WTC11 (cell line): ENCODE data around the gene NELFCD. TPM values are rescaled to one million over a fixed set of nuclear protein-coding genes. Genes with fewer than 3 reads are reported as not detected.

Source experiments
- ATAC-seq: fragments of 200-7000 bp; cut with Tn5 transposase; 2 replicates; pipeline ENCODE4 v1.10.0; 2021; ENCODE audit warnings: mild to moderate bottlenecking, moderate library complexity
- CTCF ChIA-PET: fragments of 300-600 bp; sonication (Branson Sonifier 250); formaldehyde crosslinking; loops from one replicate; lab custom pipeline; 2021; ENCODE audit warnings: antibody characterized with exemption; lab: Charles Lee
- POLR2A ChIA-PET: fragments of 350-600 bp; sonication (Branson Sonifier 250); formaldehyde crosslinking; loops from one replicate; lab custom pipeline; 2021; ENCODE audit warnings: antibody characterized with exemption; lab: Charles Lee
- DNase-seq: peaks from one replicate; pipeline ENCODE4 v3.0.0; 2021; ENCODE audit warnings: low spot score
- H3K27ac Mint-ChIP-seq: 2 replicates; pipeline ENCODE4 v1.8.0; 2021; ENCODE audit warnings: mixed read lengths
- H3K27me3 Mint-ChIP-seq: 2 replicates; pipeline ENCODE4 v1.8.0; 2021; ENCODE audit warnings: low read depth, mild to moderate bottlenecking, moderate library complexity, mixed read lengths
- H3K36me3 Mint-ChIP-seq: 2 replicates; pipeline ENCODE4 v1.8.0; 2021; ENCODE audit warnings: mixed read lengths
- H3K4me1 Mint-ChIP-seq: 2 replicates; pipeline ENCODE4 v1.8.0; 2022; ENCODE audit warnings: mixed read lengths
- H3K4me3 Mint-ChIP-seq: 2 replicates; pipeline ENCODE4 v1.8.0; 2021; ENCODE audit warnings: mild to moderate bottlenecking, moderate library complexity, mixed read lengths
- H3K9me3 Mint-ChIP-seq: 2 replicates; pipeline ENCODE4 v1.8.0; 2021; ENCODE audit warnings: mixed read lengths
- AFF4 ChIP-seq: sonication (generic); formaldehyde crosslinking; IDR thresholded peaks from 2 replicates; pipeline ENCODE4 v1.8.1; 2023; ENCODE audit warnings: mild to moderate bottlenecking, missing genetic modification reagents, borderline replicate concordance
- CBFB ChIP-seq: sonication (generic); formaldehyde crosslinking; IDR thresholded peaks from 2 replicates; pipeline ENCODE4 v1.8.1; 2022; ENCODE audit warnings: mild to moderate bottlenecking, low read depth, missing genetic modification reagents
- CDX4 ChIP-seq: fragments of 250-450 bp; sonication (Bioruptor Pico); IDR thresholded peaks from 2 replicates; pipeline ENCODE4 v1.9.0; 2021; ENCODE audit warnings: moderate library complexity, mild to moderate bottlenecking, inconsistent platforms, borderline replicate concordance
- CREM ChIP-seq: sonication (generic); formaldehyde crosslinking; IDR thresholded peaks from 2 replicates; pipeline ENCODE4 v1.8.1; 2022; ENCODE audit warnings: mild to moderate bottlenecking, missing genetic modification reagents, moderate library complexity
- FOXK1 ChIP-seq: sonication (generic); formaldehyde crosslinking; IDR thresholded peaks from 2 replicates; pipeline ENCODE4 v1.8.0; 2022; ENCODE audit warnings: mild to moderate bottlenecking, moderate library complexity, missing genetic modification reagents
- NR3C1 ChIP-seq: sonication (generic); formaldehyde crosslinking; conservative IDR thresholded peaks from 2 replicates; pipeline ENCODE4 v1.8.1; 2023; ENCODE audit warnings: low read depth, mild to moderate bottlenecking, missing genetic modification reagents
- SP1 ChIP-seq: sonication (generic); formaldehyde crosslinking; conservative IDR thresholded peaks from 2 replicates; pipeline ENCODE4 v1.8.1; 2022; ENCODE audit warnings: missing genetic modification reagents
- STAT6 ChIP-seq: sonication (generic); formaldehyde crosslinking; conservative IDR thresholded peaks from 2 replicates; pipeline ENCODE4 v1.8.1; 2023; ENCODE audit warnings: mild to moderate bottlenecking, low read depth, missing genetic modification reagents, moderate library complexity
- ZNF396 ChIP-seq: fragments of 250-450 bp; sonication (Bioruptor Pico); IDR thresholded peaks from 2 replicates; pipeline ENCODE4 v1.8.0; 2021; ENCODE audit warnings: mild to moderate bottlenecking, moderate library complexity, borderline replicate concordance
- ZSCAN18 ChIP-seq: fragments of 250-450 bp; sonication (Bioruptor Pico); IDR thresholded peaks from 2 replicates; pipeline ENCODE4 v2.1.2; 2022; ENCODE audit warnings: mild to moderate bottlenecking, moderate library complexity
- total RNA-seq: library from RNA; stranded (reverse); gene quantifications from 3 replicates; pipeline ENCODE4 v1.2.3, GENCODE V29; 2021
- TF ChIP-seq, protein P1 (sequence below): fragments of 250-450 bp; sonication (Bioruptor Pico); IDR thresholded peaks from 2 replicates; pipeline ENCODE4 v1.9.0; 2021; ENCODE audit warnings: mild to moderate bottlenecking, borderline replicate concordance
- TF ChIP-seq, protein P2 (sequence below): sonication (generic); formaldehyde crosslinking; IDR thresholded peaks from 2 replicates; pipeline ENCODE4 v1.8.0; 2023; ENCODE audit warnings: mild to moderate bottlenecking, missing genetic modification reagents

NELFCD gene
- total RNA-seq, 1 experiment from 2014 or later = 66.9 TPM

DNA sequence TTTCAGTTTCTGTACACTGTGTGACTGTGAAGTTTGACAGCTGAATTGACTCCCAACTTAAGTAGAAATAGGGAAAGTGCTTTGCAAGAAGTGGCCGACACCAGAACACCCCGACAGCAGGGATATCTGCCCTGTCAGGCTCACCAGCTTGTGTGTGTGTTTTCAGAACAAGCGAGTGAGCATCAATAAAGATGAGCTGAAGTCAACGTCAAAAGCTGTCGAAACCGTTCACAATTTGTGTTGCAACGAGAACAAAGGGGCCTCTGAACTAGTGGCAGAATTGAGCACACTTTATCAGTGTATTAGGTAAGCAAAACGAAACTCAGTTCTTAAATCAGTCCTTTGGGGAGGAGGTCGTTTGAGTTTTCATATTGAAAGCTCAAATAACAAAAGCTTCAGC is 10.7 kb downstream of the NELFCD start:
- Mint-ChIP-seq H3K27ac (no peak overlapping the region), H3K36me3 (peaks cover 87% of the 10 kb centered on the region), H3K9me3 (no peaks in the 10 kb centered on the region), H3K4me3 (no peak overlapping the region), H3K27me3 (no peaks in the 10 kb centered on the region), H3K4me1 (no peaks in the 10 kb centered on the region)
- no peak for ATAC-seq
- TF ChIP-seq CREM (CRISPR knock-in tag) = no peak
- TF ChIP-seq, protein P1, sequence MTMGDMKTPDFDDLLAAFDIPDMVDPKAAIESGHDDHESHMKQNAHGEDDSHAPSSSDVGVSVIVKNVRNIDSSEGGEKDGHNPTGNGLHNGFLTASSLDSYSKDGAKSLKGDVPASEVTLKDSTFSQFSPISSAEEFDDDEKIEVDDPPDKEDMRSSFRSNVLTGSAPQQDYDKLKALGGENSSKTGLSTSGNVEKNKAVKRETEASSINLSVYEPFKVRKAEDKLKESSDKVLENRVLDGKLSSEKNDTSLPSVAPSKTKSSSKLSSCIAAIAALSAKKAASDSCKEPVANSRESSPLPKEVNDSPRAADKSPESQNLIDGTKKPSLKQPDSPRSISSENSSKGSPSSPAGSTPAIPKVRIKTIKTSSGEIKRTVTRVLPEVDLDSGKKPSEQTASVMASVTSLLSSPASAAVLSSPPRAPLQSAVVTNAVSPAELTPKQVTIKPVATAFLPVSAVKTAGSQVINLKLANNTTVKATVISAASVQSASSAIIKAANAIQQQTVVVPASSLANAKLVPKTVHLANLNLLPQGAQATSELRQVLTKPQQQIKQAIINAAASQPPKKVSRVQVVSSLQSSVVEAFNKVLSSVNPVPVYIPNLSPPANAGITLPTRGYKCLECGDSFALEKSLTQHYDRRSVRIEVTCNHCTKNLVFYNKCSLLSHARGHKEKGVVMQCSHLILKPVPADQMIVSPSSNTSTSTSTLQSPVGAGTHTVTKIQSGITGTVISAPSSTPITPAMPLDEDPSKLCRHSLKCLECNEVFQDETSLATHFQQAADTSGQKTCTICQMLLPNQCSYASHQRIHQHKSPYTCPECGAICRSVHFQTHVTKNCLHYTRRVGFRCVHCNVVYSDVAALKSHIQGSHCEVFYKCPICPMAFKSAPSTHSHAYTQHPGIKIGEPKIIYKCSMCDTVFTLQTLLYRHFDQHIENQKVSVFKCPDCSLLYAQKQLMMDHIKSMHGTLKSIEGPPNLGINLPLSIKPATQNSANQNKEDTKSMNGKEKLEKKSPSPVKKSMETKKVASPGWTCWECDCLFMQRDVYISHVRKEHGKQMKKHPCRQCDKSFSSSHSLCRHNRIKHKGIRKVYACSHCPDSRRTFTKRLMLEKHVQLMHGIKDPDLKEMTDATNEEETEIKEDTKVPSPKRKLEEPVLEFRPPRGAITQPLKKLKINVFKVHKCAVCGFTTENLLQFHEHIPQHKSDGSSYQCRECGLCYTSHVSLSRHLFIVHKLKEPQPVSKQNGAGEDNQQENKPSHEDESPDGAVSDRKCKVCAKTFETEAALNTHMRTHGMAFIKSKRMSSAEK (CRISPR knock-in tag) = no peak
- DNase-seq = no peak
- POLR2A ChIA-PET = no interaction called here
- CTCF ChIA-PET = no interaction called here

DNA sequence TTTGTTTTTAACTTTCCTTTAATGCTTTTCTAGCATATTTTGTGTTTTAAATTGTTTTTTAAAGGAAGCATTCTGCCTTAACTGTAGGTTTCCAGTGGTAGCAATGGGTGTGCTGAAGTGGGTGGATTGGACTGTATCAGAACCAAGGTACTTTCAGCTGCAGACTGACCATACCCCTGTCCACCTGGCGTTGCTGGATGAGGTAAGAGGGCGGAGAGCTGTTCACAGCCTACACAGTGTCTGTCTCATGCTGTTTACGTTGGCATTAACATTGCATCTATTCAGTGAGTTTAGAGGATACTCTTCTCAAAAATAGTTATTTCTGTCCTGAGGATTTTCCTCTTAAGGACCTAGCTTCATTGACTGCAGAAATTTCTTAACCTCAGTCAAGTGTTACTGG is 11.9 kb downstream of the NELFCD start:
- Mint-ChIP-seq H3K27me3 (no peaks in the 10 kb centered on the region), H3K4me3 (no peak overlapping the region), H3K4me1 (no peaks in the 10 kb centered on the region)
- no peak for ATAC-seq
- POLR2A ChIA-PET = interaction anchor here (0.9 to 1.0 kb wide), 2 partner anchors 10 to 70 kb away, joined by 3 to 4 read pairs; no protein-coding TSS in a partner anchor
- TF ChIP-seq NR3C1 (CRISPR knock-in tag) = no peak
- TF ChIP-seq, all 79 proteins: peak for 0
- no peak for DNase-seq
- Mint-ChIP-seq H3K9me3 (no peaks in the 10 kb centered on the region), H3K27ac (no peak overlapping the region), H3K36me3 (peaks cover 81% of the 10 kb centered on the region)
- CTCF ChIA-PET = interaction anchor here (0.6 kb wide), 1 partner anchor 117 kb away, joined by 3 read pairs; no protein-coding TSS in a partner anchor

DNA sequence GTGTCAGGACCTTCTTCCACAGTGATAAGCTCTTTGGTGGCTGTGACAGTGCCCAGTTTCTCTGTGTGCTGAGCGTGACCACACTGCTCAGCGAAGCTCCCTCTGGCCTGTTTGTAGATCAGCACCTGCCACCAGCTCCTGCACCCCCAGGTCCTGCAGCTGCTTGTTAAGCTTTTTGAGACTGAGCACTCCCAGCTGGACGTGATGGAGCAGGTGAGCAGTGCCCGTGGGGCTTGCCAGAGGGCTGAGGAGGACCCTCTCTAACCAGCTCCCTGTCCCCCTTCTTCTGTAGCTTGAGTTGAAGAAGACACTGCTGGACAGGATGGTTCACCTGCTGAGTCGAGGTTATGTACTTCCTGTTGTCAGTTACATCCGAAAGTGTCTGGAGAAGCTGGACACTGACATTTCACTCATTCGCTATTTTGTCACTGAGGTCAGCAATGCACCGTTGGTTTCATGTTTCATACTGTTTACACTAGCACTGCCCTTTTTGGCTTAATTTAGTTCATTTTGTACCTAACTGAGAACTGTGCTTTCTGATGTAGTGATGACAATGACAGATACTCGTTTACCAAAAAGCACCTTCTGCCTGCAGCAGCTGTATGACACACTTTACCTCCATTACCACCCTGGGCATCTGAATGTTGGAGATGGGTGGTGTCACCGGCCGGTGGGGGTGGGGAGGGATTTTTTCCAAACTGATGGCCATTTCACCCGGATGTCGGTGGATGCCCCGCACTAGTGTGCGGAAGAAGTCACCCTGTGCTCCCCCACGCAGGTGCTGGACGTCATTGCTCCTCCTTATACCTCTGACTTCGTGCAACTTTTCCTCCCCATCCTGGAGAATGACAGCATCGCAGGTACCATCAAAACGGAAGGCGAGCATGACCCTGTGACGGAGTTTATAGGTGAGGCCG is 12.5 kb downstream of the NELFCD start:
- POLR2A ChIA-PET = interaction anchor here (0.7 to 1.0 kb wide), 3 partner anchors 10 to 71 kb away, joined by 3 to 4 read pairs (median 4); no protein-coding TSS in a partner anchor
- TF ChIP-seq ZSCAN18 (CRISPR knock-in tag) = no peak
- no peak for TF ChIP-seq ZNF396 (CRISPR knock-in tag)
- no peak for TF ChIP-seq CDX4 (CRISPR knock-in tag)
- no peak for TF ChIP-seq FOXK1
- TF ChIP-seq, protein P2, sequence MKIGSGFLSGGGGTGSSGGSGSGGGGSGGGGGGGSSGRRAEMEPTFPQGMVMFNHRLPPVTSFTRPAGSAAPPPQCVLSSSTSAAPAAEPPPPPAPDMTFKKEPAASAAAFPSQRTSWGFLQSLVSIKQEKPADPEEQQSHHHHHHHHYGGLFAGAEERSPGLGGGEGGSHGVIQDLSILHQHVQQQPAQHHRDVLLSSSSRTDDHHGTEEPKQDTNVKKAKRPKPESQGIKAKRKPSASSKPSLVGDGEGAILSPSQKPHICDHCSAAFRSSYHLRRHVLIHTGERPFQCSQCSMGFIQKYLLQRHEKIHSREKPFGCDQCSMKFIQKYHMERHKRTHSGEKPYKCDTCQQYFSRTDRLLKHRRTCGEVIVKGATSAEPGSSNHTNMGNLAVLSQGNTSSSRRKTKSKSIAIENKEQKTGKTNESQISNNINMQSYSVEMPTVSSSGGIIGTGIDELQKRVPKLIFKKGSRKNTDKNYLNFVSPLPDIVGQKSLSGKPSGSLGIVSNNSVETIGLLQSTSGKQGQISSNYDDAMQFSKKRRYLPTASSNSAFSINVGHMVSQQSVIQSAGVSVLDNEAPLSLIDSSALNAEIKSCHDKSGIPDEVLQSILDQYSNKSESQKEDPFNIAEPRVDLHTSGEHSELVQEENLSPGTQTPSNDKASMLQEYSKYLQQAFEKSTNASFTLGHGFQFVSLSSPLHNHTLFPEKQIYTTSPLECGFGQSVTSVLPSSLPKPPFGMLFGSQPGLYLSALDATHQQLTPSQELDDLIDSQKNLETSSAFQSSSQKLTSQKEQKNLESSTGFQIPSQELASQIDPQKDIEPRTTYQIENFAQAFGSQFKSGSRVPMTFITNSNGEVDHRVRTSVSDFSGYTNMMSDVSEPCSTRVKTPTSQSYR (CRISPR knock-in tag) = no peak
- no peak for TF ChIP-seq CBFB (CRISPR knock-in tag)
- TF ChIP-seq AFF4 (CRISPR knock-in tag) = no peak
- TF ChIP-seq STAT6 (CRISPR knock-in tag) = no peak
- no peak for TF ChIP-seq SP1 (CRISPR knock-in tag)

More for the DNA sequence above, 12.5 kb downstream of the NELFCD start:
- no peak overlapping the region for H3K4me3 Mint-ChIP-seq
- no peaks in the 10 kb centered on the region for H3K4me1 Mint-ChIP-seq
- no peaks in the 10 kb centered on the region for H3K27me3 Mint-ChIP-seq
- H3K27ac Mint-ChIP-seq = no peak overlapping the region
- H3K9me3 Mint-ChIP-seq = no peaks in the 10 kb centered on the region
- DNase-seq (no peak), ATAC-seq (no peak)
- H3K36me3 Mint-ChIP-seq = peaks cover 75% of the 10 kb centered on the region
- CTCF ChIA-PET = interaction anchor here (0.6 kb wide), 2 partner anchors 118 to 711 kb away, joined by 3 read pairs; no protein-coding TSS in a partner anchor
